ENCODE measurements around the gene NBPF10.
"Not testable (repeated sequence)": the region's sequence is repeated elsewhere in the genome, so short reads cannot be mapped to it uniquely, and the experiment has no call there.

Gene NBPF10, protein sequence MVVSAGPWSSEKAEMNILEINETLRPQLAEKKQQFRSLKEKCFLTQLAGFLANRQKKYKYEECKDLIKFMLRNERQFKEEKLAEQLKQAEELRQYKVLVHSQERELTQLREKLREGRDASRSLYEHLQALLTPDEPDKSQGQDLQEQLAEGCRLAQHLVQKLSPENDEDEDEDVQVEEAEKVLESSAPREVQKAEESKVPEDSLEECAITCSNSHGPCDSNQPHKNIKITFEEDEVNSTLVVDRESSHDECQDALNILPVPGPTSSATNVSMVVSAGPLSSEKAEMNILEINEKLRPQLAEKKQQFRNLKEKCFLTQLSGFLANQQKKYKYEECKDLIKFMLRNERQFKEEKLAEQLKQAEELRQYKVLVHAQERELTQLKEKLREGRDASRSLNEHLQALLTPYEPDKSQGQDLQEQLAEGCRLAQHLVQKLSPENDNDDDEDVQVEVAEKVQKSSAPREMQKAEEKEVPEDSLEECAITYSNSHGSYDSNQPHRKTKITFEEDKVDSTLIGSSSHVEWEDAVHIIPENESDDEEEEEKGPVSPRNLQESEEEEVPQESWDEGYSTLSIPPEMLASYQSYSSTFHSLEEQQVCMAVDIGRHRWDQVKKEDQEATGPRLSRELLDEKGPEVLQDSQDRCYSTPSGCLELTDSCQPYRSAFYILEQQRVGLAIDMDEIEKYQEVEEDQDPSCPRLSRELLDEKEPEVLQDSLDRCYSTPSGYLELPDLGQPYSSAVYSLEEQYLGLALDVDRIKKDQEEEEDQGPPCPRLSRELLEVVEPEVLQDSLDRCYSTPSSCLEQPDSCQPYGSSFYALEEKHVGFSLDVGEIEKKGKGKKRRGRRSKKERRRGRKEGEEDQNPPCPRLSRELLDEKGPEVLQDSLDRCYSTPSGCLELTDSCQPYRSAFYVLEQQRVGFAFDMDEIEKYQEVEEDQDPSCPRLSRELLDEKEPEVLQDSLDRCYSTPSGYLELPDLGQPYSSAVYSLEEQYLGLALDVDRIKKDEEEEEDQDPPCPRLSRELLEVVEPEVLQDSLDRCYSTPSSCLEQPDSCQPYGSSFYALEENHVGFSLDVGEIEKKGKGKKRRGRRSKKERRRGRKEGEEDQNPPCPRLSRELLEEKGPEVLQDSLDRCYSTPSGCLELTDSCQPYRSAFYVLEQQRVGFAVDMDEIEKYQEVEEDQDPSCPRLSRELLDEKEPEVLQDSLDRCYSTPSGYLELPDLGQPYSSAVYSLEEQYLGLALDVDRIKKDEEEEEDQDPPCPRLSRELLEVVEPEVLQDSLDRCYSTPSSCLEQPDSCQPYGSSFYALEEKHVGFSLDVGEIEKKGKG (N-terminal part only)

DNA sequence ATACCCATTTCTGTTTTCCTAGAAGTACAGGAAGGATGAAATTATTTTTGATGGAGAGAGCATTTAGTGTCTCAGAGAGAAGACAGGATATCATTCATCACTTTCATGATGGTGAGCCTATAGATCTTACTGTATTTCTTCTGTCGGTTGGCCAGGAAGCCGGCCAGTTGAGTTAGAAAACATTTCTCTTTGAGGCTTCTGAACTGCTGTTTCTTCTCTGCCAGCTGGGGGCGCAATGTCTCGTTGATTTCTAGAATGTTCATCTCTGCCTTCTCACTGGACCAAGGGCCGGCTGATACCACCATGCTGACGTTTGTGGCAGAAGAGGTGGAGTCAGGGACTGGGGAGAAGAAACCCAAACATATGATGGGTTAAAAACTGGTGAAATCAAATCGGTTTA is at the start of gene NBPF10:
Gene NBPF10 (minus strand): TSS at position 340 of the 400 bp plus-strand sequence. CDS start 35 bp downstream, at position 305.
- not testable (repeated sequence) for DNase-seq (ENCODE audit: low spot score); FAIRE-seq

DNA sequence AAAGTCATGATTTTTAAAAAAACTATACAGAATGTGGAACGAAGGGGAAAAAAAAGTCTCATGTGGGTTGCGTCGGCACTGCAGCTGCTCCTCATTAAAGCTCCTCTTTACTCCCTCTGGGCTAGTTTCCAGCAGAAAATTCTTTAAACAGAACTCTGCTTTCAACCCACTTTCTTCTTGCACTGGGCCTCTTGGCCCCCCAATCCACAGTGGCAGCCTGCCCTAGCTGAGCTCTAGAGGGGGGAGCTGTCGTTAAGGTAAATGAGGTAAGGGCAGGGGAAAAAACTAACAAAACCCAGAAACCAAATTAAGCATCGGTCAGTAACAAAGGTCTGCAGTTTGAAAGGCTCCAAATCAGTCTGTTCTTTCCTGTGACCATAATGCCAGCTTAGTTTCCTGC is 29.9 kb upstream of the NBPF10 start:
- DNase-seq (ENCODE audit: low spot score); FAIRE-seq: not testable (repeated sequence)

DNA sequence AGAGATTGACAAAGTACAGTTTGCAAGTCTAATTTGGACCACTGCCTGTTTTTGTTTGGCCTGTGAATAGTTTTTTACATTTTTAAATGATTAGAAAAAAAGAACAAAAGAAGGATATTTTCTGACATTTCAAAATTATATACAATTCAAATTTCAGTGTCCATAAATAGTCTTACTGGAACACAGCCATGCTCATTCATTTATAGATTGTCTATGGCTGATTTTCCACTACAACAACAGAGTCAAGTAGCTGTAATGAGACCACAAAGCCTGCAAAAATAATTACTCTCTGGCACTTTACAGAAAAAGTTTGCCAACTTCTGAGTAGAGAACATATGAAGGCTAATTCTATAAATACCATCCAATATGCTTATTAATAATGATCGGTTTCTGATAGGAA is 23.1 kb upstream of the NBPF10 start:
- not testable (repeated sequence) for FAIRE-seq; DNase-seq (ENCODE audit: low spot score)

DNA sequence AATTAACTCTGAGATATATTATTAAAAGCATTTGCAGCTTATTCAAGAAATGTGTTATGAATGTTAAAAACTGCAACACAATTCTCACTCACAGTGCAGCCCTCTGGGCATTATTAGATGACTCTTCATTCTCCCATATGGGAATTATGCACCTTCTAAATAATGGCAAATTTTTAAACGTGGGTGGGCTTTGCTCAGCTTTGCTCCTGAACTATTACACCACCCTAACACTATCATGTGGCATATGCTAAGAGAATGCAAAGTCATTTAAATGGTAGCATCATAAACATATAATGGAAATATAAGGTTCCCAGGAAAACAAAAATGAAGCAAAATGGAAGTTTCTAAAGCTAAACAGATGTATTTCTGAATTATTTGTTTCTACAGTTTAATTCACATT is 22.7 kb upstream of the NBPF10 start:
- not testable (repeated sequence) for DNase-seq (ENCODE audit: low spot score); FAIRE-seq

All from urothelium cell line (cell line).